Naive B cell (primary cell): ENCODE measurements around the gene TBC1D22A. TPM values are rescaled to one million over a fixed set of nuclear protein-coding genes. Genes with fewer than 3 reads are reported as not detected.

Experiments used
- ATAC-seq, 2 donors: fragments of 150-1000 bp; cut with Tn5 transposase; 2 replicates each; pipeline ENCODE4 v1.10.0; 2021; ENCODE audit warnings: low read depth in 2 of 2, mild to moderate bottlenecking in 2 of 2, moderate library complexity in 2 of 2
- DNase-seq: peaks from one replicate; pipeline ENCODE4 v3.0.0; 2022
- H3K27ac Mint-ChIP-seq, 6 donors: one replicate each; pipeline ENCODE4 v1.8.0; 2020 to 2022; ENCODE audit warnings: mild to moderate bottlenecking in 6 of 6, mixed read lengths in 6 of 6, moderate library complexity in 5 of 6, inconsistent platforms in 2 of 6
- H3K27me3 Mint-ChIP-seq, 3 donors: one replicate each; pipeline ENCODE4 v1.8.0; 2021 to 2022; ENCODE audit warnings: mixed read lengths in 3 of 3, mild to moderate bottlenecking in 1 of 3
- H3K36me3 Mint-ChIP-seq, 2 donors: one replicate each; pipeline ENCODE4 v1.8.0; 2020 to 2022; ENCODE audit warnings: mixed read lengths in 2 of 2, inconsistent platforms in 1 of 2, mild to moderate bottlenecking in 1 of 2
- H3K4me1 Mint-ChIP-seq, 3 donors: one replicate each; pipeline ENCODE4 v1.8.0; 2020 to 2022; ENCODE audit warnings: mixed read lengths in 3 of 3, inconsistent platforms in 1 of 3, mild to moderate bottlenecking in 1 of 3, moderate library complexity in 1 of 3
- H3K4me3 Mint-ChIP-seq, 8 donors: one replicate each; pipeline ENCODE4 v1.8.0; 2020 to 2022; ENCODE audit warnings: mild to moderate bottlenecking in 8 of 8, mixed read lengths in 8 of 8, moderate library complexity in 8 of 8, inconsistent platforms in 2 of 8
- H3K9me3 Mint-ChIP-seq, 7 donors: one replicate each; pipeline ENCODE4 v1.8.0; 2020 to 2022; ENCODE audit warnings: mixed read lengths in 7 of 7, mild to moderate bottlenecking in 5 of 7, inconsistent platforms in 2 of 7, moderate library complexity in 1 of 7
- polyA plus RNA-seq, 6 donors: library from polyadenylated mRNA; unstranded; fragments of 300-500 nt; fragmentation: Illumina TruSeq; gene quantifications; one replicate each; pipeline ENCODE4 v1.2.3, GENCODE V29; 2021; ENCODE audit warnings: low read depth in 6 of 6

Gene TBC1D22A
- polyA plus RNA-seq, 6 donors from 2014 or later: 47.2 to 74.5 (median 62.6) TPM

GRCh38 chr22:47220752-47221151 lies 458.3 kb downstream of the TBC1D22A start:
- no peak for ATAC-seq

GRCh38 chr22:47221840-47222615 lies 459.6 kb downstream of the TBC1D22A start:
- H3K27ac Mint-ChIP-seq: peak overlapping the region in 1 of 6 donors; percentile 33
- ATAC-seq (no peak), DNase-seq (no peak)
- peaks cover 0 to 5% of the 10 kb centered on the region in 2 donors for H3K36me3 Mint-ChIP-seq
- H3K4me1 Mint-ChIP-seq: peaks cover 0 to 4% (median 0%) of the 10 kb centered on the region in 3 donors
- no peak overlapping the region for H3K4me3 Mint-ChIP-seq
- peaks cover 0 to 2% (median 0%) of the 10 kb centered on the region in 7 donors for H3K9me3 Mint-ChIP-seq
- peaks cover 0 to 12% (median 7%) of the 10 kb centered on the region in 3 donors for H3K27me3 Mint-ChIP-seq

More at GRCh38 chr22:47220752-47221151, 458.3 kb downstream of the TBC1D22A start:
- Mint-ChIP-seq H3K4me1 (peaks cover 0 to 4% (median 0%) of the 10 kb centered on the region in 3 donors), H3K9me3 (peaks cover 0 to 2% (median 0%) of the 10 kb centered on the region in 7 donors), H3K36me3 (peaks cover 0 to 5% of the 10 kb centered on the region in 2 donors), H3K4me3 (no peak overlapping the region), H3K27me3 (peaks cover 0 to 12% (median 7%) of the 10 kb centered on the region in 3 donors), H3K27ac (no peak overlapping the region)
- no peak for DNase-seq

Other genes with a start within 250 kb of the TBC1D22A start
- 1 to 10 TPM in 5 of 6 donors, under 1 TPM in 1; 0.94 to 3.9 (median 2.1) TPM for gene CELSR1, start 225.0 kb upstream of the TBC1D22A start, polyA plus RNA-seq
- 10 to 100 TPM in 1 of 6 donors, 1 to 10 TPM in 5; 4.0 to 12.5 (median 6.9) TPM for gene GRAMD4, start 142.3 kb upstream of the TBC1D22A start, polyA plus RNA-seq
- gene CERK, start 24.4 kb upstream of the TBC1D22A start, polyA plus RNA-seq: 10 to 100 TPM in 5 of 6 donors, 1 to 10 TPM in 1; 7.6 to 31.2 (median 19.2) TPM